ENCODE data around the gene MUS81. TPM values are rescaled to one million over a fixed set of nuclear protein-coding genes. Genes with fewer than 3 reads are reported as not detected.

The MUS81 gene
- total RNA-seq, 1 donor from 2014 or later: 49.4 TPM

DNA sequence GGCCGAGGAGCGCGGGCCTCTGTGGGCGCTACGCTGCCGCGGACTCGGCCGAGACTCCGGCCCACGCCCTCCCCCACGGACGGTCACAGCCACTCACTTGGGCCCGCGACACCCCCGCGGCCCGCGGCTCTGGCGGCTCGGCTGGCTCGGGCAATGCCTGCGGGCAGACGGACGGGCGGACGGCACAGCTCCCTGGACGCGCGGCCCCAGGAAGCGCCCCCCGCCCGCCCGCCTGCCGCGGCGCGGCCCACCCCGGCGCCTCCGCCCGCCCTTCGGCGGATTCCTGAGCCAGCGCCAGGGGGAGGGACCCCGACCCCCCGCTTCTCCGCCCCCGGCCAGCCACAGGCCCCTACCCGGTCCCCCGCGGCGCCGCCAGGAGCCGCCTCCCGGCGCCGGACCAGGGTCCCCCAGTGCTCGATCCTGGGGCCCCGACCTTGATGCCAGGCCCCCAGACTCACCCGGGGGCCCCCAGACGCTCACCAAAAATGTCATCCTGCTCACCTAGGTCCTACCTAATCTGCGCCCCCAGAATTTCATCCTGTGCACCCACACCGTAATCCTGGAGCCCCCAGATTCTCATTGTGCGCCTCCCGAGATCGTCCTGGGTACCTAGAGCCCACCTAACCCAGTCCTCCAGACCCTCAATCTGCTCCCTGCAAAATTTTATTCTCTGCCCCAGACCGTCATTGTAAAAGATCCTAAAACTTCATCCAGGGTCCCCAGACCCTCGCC lies 12.5 kb downstream of the MUS81 start, which contains the start of gene EFEMP2:
EFEMP2 (minus strand) TSS at position 215 of the 732 bp plus-strand sequence. CDS start 446 bp downstream, outside the sequence.
- H3K36me3 ChIP-seq: peaks cover 3% of the 10 kb centered on the region
- intact Hi-C loops (cut with DNase I): no loop called here
- peak within 1 kb of the TSS; percentile 74 for H3K27ac ChIP-seq
- peaks cover 19% of the 10 kb centered on the region for H3K4me1 ChIP-seq
- peak; percentile 82 for DNase-seq
- H3K9me3 ChIP-seq: no peaks in the 10 kb centered on the region
- ATAC-seq: peak; percentile 43
- H3K27me3 ChIP-seq: no peaks in the 10 kb centered on the region
- H3K4me3 ChIP-seq: peak within 1 kb of the TSS; percentile 59
- TF ChIP-seq, protein P1, sequence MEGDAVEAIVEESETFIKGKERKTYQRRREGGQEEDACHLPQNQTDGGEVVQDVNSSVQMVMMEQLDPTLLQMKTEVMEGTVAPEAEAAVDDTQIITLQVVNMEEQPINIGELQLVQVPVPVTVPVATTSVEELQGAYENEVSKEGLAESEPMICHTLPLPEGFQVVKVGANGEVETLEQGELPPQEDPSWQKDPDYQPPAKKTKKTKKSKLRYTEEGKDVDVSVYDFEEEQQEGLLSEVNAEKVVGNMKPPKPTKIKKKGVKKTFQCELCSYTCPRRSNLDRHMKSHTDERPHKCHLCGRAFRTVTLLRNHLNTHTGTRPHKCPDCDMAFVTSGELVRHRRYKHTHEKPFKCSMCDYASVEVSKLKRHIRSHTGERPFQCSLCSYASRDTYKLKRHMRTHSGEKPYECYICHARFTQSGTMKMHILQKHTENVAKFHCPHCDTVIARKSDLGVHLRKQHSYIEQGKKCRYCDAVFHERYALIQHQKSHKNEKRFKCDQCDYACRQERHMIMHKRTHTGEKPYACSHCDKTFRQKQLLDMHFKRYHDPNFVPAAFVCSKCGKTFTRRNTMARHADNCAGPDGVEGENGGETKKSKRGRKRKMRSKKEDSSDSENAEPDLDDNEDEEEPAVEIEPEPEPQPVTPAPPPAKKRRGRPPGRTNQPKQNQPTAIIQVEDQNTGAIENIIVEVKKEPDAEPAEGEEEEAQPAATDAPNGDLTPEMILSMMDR (IDR thresholded peaks at IDR 0.05): no peak

DNA sequence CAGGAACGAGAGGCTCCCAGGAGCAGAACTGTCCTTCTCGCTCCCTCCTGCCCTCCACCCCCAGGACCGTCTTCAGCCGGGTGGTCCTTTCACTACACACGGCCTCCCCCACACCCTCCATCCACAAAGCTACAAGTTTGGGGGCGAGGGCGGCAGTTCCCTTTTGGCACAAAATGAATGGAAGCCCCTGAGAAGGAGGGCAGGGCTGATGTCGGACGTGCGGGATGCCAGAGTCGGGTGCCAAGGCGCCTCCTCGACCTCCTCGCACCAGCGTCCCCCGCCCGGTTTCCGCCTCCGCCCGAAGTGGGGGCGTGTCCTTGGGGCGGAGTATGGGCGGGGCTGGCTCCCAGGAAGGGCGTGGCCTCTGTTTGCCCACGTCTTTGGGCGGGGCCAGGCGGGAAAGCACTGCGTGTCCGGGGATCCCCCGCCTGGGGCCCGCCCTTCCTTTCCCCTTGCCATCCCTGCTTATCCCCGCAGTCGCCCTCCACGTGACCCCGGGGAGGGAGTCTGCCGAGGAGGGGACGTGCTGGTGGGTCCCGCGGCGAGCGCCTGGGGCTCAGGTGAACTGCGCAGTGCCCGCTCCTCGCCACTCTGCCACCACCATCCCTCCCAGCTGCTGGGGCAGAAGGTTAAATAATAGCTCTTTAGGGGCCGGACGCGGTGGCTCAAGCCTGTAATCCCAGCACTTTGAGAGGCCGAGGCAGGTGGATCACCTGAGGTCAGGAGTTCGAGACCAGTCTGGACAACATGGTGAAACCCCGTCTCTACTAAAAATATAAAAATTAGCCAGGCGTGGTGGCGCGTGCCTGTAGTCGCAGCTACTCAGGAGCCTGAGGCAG lies 13.3 kb downstream of the MUS81 start:
- TF ChIP-seq, protein P1 (IDR thresholded peaks at IDR 0.05): no peak
- ATAC-seq: peak; percentile 97
- Histone ChIP-seq H3K27me3 (no peaks in the 10 kb centered on the region), H3K27ac (peak overlapping the region; percentile 74), H3K9me3 (no peaks in the 10 kb centered on the region), H3K36me3 (no peaks in the 10 kb centered on the region), H3K4me3 (peak overlapping the region; percentile 59), H3K4me1 (peaks cover 19% of the 10 kb centered on the region)
- peak; percentile 97 for DNase-seq
- intact Hi-C loops (cut with DNase I): no loop called here

DNA sequence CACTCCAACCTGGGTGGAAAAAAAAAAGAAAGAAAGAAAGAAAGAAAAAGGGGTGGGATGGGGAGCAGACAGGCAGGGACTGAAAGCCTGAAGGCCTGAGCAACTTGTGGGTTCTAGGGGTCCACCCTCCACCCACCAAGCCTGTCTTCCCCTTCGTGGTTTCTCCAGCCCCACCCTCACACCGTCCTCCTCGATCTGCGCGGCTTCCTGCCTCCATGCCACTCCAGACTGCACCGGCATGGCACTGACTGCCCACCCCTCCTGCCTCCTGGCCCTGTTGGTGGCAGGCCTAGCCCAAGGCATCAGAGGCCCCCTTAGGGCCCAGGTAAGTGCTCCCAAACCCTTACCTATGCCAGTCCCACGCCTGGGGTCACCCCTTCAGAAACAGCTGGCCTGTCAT lies 19.4 kb downstream of the MUS81 start, which contains the start of gene CTSW:
CTSW (plus strand) TSS at position 221 of the 400 bp plus-strand sequence; CDS start at position 239, 18 bp downstream.
- no peaks in the 10 kb centered on the region for H3K27me3 ChIP-seq
- intact Hi-C loops (cut with DNase I): loop anchor here (5.0 kb wide), 1 partner anchor 108 kb away; no protein-coding TSS in a partner anchor
- TF ChIP-seq, protein P1 (IDR thresholded peaks at IDR 0.05): no peak
- ATAC-seq (peak; percentile 69), DNase-seq (no peak)
- H3K36me3 ChIP-seq: peaks cover 16% of the 10 kb centered on the region
- H3K27ac ChIP-seq: no peak within 1 kb of the TSS
- H3K9me3 ChIP-seq: no peaks in the 10 kb centered on the region
- no peaks in the 10 kb centered on the region for H3K4me1 ChIP-seq
- H3K4me3 ChIP-seq: peak within 1 kb of the TSS; percentile 31

DNA sequence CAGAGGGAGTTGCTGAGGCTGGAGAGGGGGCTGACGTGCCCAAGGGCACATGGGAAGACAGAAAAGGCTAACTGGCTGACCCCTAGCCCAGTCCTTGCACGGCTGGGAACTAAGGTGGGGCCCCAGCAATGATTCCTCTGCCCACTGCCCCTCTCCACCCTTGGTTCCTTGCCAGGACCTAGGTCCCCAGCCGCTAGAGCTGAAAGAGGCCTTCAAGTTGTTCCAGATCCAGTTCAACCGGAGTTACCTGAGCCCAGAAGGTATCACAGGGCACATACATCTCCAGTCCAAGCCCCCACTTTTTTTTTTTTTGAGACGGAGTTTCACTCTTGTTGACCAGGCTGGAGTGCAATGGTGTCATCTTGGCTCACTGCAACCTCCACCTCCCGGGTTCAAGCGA lies 19.8 kb downstream of the MUS81 start:
- TF ChIP-seq, protein P1 (IDR thresholded peaks at IDR 0.05): no peak
- Histone ChIP-seq H3K4me3 (peak overlapping the region; percentile 31), H3K36me3 (peaks cover 18% of the 10 kb centered on the region), H3K4me1 (no peaks in the 10 kb centered on the region), H3K27me3 (no peaks in the 10 kb centered on the region), H3K27ac (no peak overlapping the region), H3K9me3 (no peaks in the 10 kb centered on the region)
- no peak for DNase-seq
- intact Hi-C loops (cut with DNase I): loop anchor here (5.0 kb wide), 1 partner anchor 107 kb away; no protein-coding TSS in a partner anchor
- no peak for ATAC-seq

DNA sequence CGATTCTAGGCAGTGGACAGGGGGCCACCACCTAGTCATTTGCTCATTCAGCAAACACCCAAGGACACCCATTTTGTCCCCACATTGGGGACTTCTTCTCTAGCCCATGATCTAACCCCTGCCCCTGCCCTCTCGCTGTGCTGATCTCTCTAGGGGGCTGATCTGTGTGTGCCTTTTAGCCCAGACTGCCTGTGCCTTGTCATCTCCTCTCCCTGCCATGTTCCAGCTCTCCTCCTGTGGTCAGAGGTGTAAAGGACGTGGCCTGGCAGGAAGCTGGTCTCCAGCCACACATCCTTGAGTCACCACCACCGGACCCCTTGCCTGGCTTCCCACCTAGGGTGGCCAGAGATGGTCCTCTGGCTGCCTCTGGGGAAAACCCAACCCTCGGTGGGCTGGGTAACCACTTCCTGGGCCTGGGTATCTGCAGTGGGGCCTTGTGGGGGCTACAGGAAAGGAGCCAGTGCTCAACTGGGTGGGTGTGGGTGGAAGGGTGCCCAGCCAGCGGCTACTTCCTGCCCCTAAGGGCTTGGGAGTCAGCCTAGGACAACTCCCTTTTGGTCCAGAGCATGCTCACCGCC lies 20.7 kb downstream of the MUS81 start:
- ATAC-seq (no peak), DNase-seq (no peak)
- H3K27ac ChIP-seq: no peak overlapping the region
- no peaks in the 10 kb centered on the region for H3K4me1 ChIP-seq
- H3K27me3 ChIP-seq: no peaks in the 10 kb centered on the region
- TF ChIP-seq, protein P1 (IDR thresholded peaks at IDR 0.05): no peak
- H3K36me3 ChIP-seq: peaks cover 26% of the 10 kb centered on the region
- intact Hi-C loops (cut with DNase I): loop anchor here (5.0 kb wide), 1 partner anchor 106 kb away; no protein-coding TSS in a partner anchor
- H3K9me3 ChIP-seq: no peaks in the 10 kb centered on the region
- no peak overlapping the region for H3K4me3 ChIP-seq
